Measurements from ENCODE around the gene TSSK3. TPM values are rescaled to one million over a fixed set of nuclear protein-coding genes. Genes with fewer than 3 reads are reported as not detected.

TSSK3 gene
- total RNA-seq, 2 donors from 2014 or later = 1.1 to 2.3 TPM

GRCh38 chr1:32367912-32368635 is 5.7 kb downstream of the TSSK3 start:
- ATAC-seq (ENCODE audit: insufficient number of reproducible peaks, low FRiP score, low read depth) = no peak

GRCh38 chr1:32372149-32372756 is 9.9 kb downstream of the TSSK3 start:
- Histone ChIP-seq H3K4me3 (no peak overlapping the region), H3K27ac (no peak overlapping the region), H3K9me3 (no peaks in the 10 kb centered on the region), H3K4me1 (ENCODE audit: control insufficient read depth in 1 of 2, low read depth in 2 of 2) (no peaks in the 10 kb centered on the region), H3K36me3 (peaks cover 77% of the 10 kb centered on the region), H3K27me3 (replicated peaks; ENCODE audit: insufficient read depth) (no peaks in the 10 kb centered on the region)
- TF ChIP-seq CTCF (IDR thresholded peaks at IDR 0.05) = no peak
- DNase-seq (ENCODE audit: low spot score) = no peak
- no peak for ATAC-seq (ENCODE audit: insufficient number of reproducible peaks, low FRiP score, low read depth)

More at GRCh38 chr1:32367912-32368635, 5.7 kb downstream of the TSSK3 start:
- no peak overlapping the region for H3K27ac ChIP-seq
- no peak overlapping the region for H3K4me3 ChIP-seq
- no peaks in the 10 kb centered on the region for H3K27me3 ChIP-seq (replicated peaks; ENCODE audit: insufficient read depth)
- no peak for DNase-seq (ENCODE audit: low spot score)
- H3K36me3 ChIP-seq = peaks cover 56% of the 10 kb centered on the region
- no peaks in the 10 kb centered on the region for H3K4me1 ChIP-seq (ENCODE audit: control insufficient read depth in 1 of 2, low read depth in 2 of 2)
- no peak for TF ChIP-seq CTCF (IDR thresholded peaks at IDR 0.05)
- no peaks in the 10 kb centered on the region for H3K9me3 ChIP-seq

GRCh38 chr1:32373996-32374592 is 11.8 kb downstream of the TSSK3 start:
- ATAC-seq (ENCODE audit: insufficient number of reproducible peaks, low FRiP score, low read depth) (no peak), DNase-seq (ENCODE audit: low spot score) (no peak)
- no peak overlapping the region for H3K27ac ChIP-seq
- no peaks in the 10 kb centered on the region for H3K27me3 ChIP-seq (replicated peaks; ENCODE audit: insufficient read depth)
- no peaks in the 10 kb centered on the region for H3K9me3 ChIP-seq
- peaks cover 77% of the 10 kb centered on the region for H3K36me3 ChIP-seq
- no peak overlapping the region for H3K4me3 ChIP-seq
- H3K4me1 ChIP-seq (ENCODE audit: control insufficient read depth in 1 of 2, low read depth in 2 of 2) = no peaks in the 10 kb centered on the region
- TF ChIP-seq CTCF (IDR thresholded peaks at IDR 0.05) = no peak

GRCh38 chr1:32376199-32376598 is 13.9 kb downstream of the TSSK3 start:
- peaks cover 91% of the 10 kb centered on the region for H3K36me3 ChIP-seq
- no peaks in the 10 kb centered on the region for H3K4me1 ChIP-seq (ENCODE audit: control insufficient read depth in 1 of 2, low read depth in 2 of 2)
- no peaks in the 10 kb centered on the region for H3K27me3 ChIP-seq (replicated peaks; ENCODE audit: insufficient read depth)
- TF ChIP-seq CTCF (IDR thresholded peaks at IDR 0.05) = no peak
- no peak overlapping the region for H3K27ac ChIP-seq
- ATAC-seq (ENCODE audit: insufficient number of reproducible peaks, low FRiP score, low read depth) = no peak
- DNase-seq (ENCODE audit: low spot score) = no peak
- H3K4me3 ChIP-seq = no peak overlapping the region
- no peaks in the 10 kb centered on the region for H3K9me3 ChIP-seq

GRCh38 chr1:32377541-32378220 is 15.3 kb downstream of the TSSK3 start:
- Histone ChIP-seq H3K36me3 (peaks cover 94% of the 10 kb centered on the region), H3K4me3 (no peak overlapping the region), H3K27me3 (replicated peaks; ENCODE audit: insufficient read depth) (no peaks in the 10 kb centered on the region), H3K9me3 (no peaks in the 10 kb centered on the region), H3K4me1 (ENCODE audit: control insufficient read depth in 1 of 2, low read depth in 2 of 2) (no peaks in the 10 kb centered on the region), H3K27ac (no peak overlapping the region)
- ATAC-seq (ENCODE audit: insufficient number of reproducible peaks, low FRiP score, low read depth) (no peak), DNase-seq (ENCODE audit: low spot score) (no peak)
- TF ChIP-seq CTCF (IDR thresholded peaks at IDR 0.05) = no peak
